Hematopoietic multipotent progenitor cell treated with erythropoietin and hydrocortisone succinate and interleukin-3 and kit ligand, for 4 days (in vitro differentiated cells): Measurements from ENCODE around the gene USP9X.
"Not testable (repeated sequence)": the region's sequence is repeated elsewhere in the genome, so short reads cannot be mapped to it uniquely, and the experiment has no call there.

Source experiments
- DNase-seq: peaks from one replicate; pipeline ENCODE4 v3.0.0-alpha.2; 2015

The USP9X gene, protein sequence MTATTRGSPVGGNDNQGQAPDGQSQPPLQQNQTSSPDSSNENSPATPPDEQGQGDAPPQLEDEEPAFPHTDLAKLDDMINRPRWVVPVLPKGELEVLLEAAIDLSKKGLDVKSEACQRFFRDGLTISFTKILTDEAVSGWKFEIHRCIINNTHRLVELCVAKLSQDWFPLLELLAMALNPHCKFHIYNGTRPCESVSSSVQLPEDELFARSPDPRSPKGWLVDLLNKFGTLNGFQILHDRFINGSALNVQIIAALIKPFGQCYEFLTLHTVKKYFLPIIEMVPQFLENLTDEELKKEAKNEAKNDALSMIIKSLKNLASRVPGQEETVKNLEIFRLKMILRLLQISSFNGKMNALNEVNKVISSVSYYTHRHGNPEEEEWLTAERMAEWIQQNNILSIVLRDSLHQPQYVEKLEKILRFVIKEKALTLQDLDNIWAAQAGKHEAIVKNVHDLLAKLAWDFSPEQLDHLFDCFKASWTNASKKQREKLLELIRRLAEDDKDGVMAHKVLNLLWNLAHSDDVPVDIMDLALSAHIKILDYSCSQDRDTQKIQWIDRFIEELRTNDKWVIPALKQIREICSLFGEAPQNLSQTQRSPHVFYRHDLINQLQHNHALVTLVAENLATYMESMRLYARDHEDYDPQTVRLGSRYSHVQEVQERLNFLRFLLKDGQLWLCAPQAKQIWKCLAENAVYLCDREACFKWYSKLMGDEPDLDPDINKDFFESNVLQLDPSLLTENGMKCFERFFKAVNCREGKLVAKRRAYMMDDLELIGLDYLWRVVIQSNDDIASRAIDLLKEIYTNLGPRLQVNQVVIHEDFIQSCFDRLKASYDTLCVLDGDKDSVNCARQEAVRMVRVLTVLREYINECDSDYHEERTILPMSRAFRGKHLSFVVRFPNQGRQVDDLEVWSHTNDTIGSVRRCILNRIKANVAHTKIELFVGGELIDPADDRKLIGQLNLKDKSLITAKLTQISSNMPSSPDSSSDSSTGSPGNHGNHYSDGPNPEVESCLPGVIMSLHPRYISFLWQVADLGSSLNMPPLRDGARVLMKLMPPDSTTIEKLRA (N-terminal part only)

DNA sequence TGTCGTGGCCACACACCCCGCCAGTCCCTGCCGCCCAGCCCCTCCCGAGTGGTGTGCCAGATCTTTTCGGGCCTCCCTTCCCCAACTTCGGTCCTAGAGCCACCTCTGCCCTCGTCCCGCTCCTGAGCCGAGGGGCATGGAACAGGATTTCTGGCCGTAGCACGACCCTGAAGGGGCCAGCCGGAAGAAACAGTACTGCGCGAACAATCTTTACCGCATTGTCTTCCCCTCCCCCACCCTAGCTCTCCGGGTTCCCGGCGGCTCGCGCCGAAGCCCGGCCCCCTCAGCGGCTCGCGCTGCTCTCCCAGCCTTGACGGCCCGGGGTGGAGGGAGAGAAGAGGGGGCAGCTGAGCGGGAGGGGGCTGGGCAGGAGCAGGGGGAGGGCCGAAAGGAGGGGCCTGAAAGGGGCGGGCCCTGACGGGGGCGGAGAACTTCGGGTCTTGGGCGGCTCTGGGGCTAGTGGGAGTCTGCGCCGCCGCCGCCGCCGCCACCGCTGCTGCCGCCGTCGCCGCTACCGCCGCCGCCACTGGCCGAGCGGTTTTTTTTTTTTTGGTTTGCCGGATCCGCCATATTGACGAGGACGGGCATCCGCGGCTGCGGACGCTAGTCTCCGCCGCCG is at the start of gene USP9X:
TSS of gene USP9X (plus strand) at position 553 of the 619 bp plus-strand sequence. CDS start 38,184 bp downstream, outside the sequence.
- peak; percentile 92 for DNase-seq

- DNase-seq = no peak
Measured at GRCh38 chrX:41035582-41035981, 49.7 kb upstream of the USP9X start.

GRCh38 chrX:41036668-41037326 is 48.4 kb upstream of the USP9X start:
- DNase-seq = no peak

DNA sequence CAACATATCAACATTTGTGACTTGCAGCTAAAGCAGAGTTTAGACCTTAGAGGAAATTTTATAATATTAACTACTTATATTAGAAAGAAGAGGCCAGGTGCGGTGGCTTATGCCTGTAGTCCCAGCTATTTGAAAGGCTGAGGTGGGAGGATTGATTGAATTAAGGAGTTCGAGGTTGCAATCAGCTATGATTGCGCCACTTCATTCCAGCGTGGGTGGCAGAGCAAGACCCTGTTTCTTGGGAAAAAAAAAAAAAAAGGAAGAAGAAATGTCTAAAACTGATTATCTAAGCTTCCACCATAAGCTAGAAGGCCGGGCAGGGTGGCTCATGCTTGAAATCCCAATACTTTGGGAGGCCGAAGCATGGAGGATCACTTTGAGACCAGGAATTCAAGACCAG is 42.0 kb upstream of the USP9X start:
- no peak for DNase-seq

DNA sequence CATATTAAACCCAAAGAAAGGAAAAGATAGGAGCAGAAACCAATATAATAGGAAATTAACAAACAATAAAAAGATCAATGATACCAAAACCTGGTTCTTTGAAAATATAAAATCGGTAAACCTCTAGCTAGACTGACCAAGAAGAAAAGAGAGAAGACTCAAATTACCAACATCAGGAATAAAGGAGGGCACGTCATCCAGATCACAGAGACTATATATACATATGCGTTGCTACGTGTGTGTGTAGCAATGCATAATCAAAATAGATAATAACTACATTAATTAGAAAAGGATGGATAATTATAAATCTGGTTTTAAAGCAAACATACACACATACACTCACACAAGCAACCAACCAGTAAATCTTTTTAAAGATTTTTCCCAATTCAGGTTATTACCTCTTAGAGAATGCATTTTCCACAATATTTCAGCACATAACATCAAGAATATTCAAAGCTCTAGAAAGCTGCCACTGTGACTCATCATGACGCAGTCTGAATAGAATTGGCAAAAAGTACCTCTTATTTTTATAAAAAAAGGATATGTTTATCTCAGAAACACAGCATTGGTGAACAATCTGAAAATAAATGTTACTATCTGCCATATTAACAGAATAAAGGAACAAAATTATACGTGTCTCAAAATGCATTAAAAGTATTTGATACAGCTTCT is 41.4 kb upstream of the USP9X start:
- DNase-seq = no peak

GRCh38 chrX:41045960-41046567 is 39.2 kb upstream of the USP9X start:
- peak; percentile 46 for DNase-seq

DNA sequence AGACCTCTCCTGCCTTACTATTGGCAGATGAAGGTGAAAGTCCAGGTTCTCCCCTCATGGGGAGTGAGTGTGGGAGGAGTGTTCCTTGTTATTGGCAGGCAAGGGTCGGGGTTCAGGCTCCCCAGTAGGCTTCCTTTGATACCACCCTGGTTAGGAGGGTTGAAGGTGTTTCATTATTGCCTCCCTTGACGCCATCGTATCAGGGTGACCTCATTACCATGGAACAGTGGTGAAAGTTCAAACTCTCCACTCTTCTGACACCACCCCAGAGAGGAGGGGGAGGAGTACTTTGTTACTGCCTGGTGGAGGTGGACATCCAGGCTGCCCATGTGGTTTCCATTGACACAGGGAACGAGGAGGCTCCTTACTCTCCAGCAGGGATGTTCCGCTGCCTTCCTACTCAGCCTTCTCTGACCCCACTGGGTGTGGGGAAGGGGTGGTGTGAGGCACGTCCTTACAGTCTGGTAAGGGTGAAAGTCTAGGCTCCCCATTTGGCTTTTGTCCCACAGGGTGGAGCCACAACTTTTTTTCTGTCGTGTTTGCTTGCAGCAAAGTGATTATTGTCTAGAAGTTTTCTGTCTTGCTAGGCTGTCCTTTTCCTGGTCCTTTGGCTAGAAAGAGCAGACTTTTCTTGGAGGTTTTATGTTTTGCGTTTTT is 37.2 kb upstream of the USP9X start:
- no peak for DNase-seq

GRCh38 chrX:41050359-41050758 is 34.9 kb upstream of the USP9X start:
- no peak for DNase-seq

- DNase-seq = no peak
Measured at GRCh38 chrX:41051288-41051687, 34.0 kb upstream of the USP9X start.

DNA sequence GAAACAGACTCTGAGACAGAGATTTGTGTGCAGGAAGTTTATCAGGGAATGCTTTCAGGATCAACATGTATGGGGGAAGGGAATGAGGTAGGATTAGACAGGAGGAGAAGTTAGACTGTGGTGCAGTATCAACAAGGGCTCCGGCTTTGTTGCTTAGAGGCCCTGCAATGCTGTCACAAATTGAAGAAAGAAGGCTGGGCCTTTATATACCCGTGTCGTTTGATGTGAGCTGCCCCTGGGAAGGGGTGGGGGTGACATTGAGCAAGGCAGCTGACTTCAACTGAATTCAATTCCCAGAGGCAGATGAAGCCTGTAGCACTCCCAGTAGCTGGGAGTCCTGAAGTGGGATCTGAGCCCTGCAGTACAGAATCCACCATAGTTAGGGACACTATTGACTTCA is 29.5 kb upstream of the USP9X start:
- no peak for DNase-seq

- DNase-seq = not testable (repeated sequence)
Measured at GRCh38 chrX:41063276-41063675, 22.0 kb upstream of the USP9X start.

- no peak for DNase-seq
Measured at GRCh38 chrX:41064018-41064417, 21.2 kb upstream of the USP9X start.

DNA sequence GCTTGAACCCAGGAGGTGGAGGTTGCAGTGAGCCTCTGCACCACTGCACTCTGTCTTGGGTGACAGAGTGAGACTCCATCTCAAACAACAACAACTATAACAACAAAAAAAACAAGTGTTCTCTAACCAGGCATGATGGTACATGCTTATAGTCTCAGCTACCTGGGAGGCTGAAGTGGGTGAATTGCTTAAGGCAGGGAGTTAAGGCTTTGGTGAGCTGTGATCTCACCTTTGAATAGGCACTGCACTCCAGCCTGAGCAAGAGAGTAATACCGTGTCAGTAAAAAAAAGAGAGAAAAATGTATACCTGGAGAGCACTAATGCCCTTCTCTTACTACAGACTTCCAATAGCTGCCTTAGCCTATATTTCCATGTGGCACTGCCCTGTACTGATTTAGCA is 18.9 kb upstream of the USP9X start:
- no peak for DNase-seq

GRCh38 chrX:41066969-41067368 is 18.3 kb upstream of the USP9X start:
- no peak for DNase-seq

- peak; percentile 54 for DNase-seq
Measured at GRCh38 chrX:41067721-41068120, 17.5 kb upstream of the USP9X start.

DNA sequence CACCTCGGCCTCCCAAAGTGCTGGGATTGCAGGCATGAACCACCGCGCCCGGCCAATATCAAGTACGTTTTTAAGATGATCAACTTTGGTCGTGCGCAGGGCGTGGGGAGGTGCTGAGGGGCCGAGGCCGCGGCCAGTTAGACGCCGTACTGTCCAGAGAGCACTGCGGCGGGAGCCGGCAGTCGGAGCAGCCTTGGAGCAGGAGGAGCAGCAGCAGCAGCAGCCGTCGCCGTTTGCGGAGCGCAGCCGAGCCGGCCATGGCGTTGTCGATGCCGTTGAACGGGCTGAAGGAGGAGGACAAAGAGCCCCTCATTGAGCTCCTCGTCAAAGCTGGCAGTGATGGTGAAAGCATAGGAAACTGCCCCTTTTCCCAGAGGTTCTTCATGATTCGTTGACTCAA is 8.5 kb upstream of the USP9X start:
- DNase-seq = no peak

DNA sequence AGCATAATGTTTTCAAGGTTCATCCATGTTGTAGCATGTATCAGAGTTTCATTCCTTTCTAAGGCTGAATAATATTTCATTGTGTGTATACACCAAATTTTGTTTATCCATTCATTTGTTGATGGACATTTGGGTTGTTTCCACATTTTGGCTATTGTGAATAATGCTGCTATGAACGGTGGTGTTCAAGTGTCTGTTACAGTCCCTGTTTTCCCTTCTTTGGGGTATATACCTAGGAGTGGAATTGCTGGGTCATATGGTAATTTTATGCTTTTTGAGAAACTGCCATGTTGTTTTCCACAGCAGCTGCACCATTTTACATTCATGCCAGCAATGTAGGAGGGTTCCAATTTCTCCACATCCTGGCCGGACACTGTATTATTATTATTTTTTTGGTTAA is 3.4 kb upstream of the USP9X start:
- no peak for DNase-seq

DNA sequence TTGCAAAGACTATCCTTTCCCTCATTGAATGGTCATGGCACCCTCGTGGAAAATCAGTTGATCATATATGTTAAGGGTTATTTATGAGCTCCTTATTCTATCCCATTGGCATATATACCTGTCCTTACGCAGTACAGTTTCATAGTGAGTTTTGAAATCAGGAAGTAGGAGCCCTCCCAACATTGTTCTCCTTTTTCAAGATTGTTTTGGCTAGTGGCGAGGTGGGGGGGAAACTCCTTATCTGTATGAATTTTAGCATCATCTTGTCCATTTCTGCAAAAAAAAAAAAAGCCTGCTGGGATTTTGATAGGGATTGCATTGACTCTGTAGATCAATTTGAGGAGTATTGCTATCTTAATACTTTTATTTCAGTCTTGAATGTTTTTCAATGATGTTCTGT is 2.5 kb upstream of the USP9X start:
- DNase-seq = peak; percentile 63

GRCh38 chrX:41084044-41084892 is 977 bp upstream of the USP9X start:
- peak; percentile 97 for DNase-seq

GRCh38 chrX:41085512-41085877 is 250 bp downstream of the USP9X start:
- peak; percentile 76 for DNase-seq
